ENCODE results near the gene LRRC23. TPM values are rescaled to one million over a fixed set of nuclear protein-coding genes. Genes with fewer than 3 reads are reported as not detected.
"Not testable (repeated sequence)": the region's sequence is repeated elsewhere in the genome, so short reads cannot be mapped to it uniquely, and the experiment has no call there.

The LRRC23 gene
- total and polyA plus RNA-seq, 5 donors from 2014 or later: 2.2 to 6.6 (median 4.7) TPM

DNA sequence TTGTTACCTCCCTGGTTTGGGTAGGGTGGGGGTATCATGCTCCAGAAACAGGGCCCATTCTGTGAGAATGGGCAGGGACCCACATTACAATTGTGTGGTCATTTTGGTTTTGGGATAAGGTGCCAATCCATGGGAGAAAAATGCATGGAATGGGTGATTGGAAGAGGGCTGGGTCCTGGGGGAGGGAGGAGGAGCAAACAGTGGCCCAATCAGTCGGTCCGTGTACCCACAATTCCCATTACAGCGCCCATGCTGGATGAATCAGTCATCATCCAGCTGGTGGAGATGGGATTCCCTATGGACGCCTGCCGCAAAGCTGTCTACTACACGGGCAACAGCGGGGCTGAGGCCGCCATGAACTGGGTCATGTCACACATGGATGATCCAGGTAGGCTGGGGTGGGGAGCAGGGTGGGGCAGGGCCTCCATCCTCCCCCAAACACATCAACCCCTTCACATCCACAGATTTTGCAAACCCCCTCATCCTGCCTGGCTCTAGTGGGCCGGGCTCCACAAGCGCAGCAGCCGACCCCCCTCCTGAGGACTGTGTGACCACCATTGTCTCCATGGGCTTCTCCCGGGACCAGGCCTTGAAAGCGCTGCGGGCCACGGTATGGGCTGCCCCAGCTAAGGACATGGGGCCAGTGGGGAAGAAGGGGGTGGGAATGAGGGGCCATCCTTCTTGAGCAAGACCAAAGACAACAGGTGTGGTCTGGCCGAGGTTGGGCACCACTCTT lies 40.9 kb upstream of the LRRC23 start:
- Mint-ChIP-seq H3K27ac (peak overlapping the region in 1 of 3 donors; percentile 52), H3K36me3 (peaks cover 19% of the 10 kb centered on the region), H3K9me3 (no peaks in the 10 kb centered on the region), H3K4me3 (peak overlapping the region in 2 of 4 donors; percentile 56 to 65), H3K4me1 (peaks cover 0 to 17% (median 8%) of the 10 kb centered on the region in 4 donors), H3K27me3 (no peaks in the 10 kb centered on the region)
- Histone ChIP-seq H3K9me3 (ENCODE audit: control insufficient read depth in 2 of 2, low read length in 2 of 2) (no peaks in the 10 kb centered on the region), H3K4me3 (ENCODE audit: low read depth, low read length) (no peak overlapping the region), H3K36me3 (ENCODE audit: control insufficient read depth, insufficient read depth, low read length) (peaks cover 50% of the 10 kb centered on the region), H3K27me3 (ENCODE audit: control insufficient read depth, insufficient read depth, low read length) (no peaks in the 10 kb centered on the region), H3K27ac (ENCODE audit: insufficient read depth, low read length, poor library complexity, severe bottlenecking) (no peak overlapping the region), H3K4me1 (ENCODE audit: control insufficient read depth, insufficient read depth, low read length, poor library complexity, severe bottlenecking) (peaks cover 16% of the 10 kb centered on the region)
- DNase-seq: no peak
- no peak for ATAC-seq (ENCODE audit: low read depth in 2 of 2)

DNA sequence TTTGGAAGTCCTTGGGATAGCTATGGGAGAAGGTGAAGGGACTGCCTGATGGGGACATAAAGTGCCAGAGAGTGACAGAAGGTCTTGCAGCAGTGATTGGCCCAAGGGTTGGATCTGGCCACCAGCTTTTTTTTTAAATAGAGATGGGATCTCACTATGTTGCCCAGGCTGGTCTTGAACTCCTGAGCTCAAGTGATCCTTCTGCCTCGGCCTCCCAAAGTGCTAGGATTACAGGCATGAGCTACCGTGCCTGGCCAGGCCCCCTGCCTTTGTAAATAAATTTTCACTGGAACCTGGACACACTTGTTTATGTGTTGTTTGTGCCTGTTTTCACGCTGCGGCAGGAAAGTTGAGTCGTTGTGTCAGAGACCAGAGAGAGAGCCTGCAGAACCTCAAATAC lies 39.3 kb upstream of the LRRC23 start:
- not testable (repeated sequence) for H3K27me3 ChIP-seq (ENCODE audit: control insufficient read depth, insufficient read depth, low read length); H3K4me3 ChIP-seq (ENCODE audit: low read depth, low read length); H3K9me3 Mint-ChIP-seq; H3K9me3 ChIP-seq (ENCODE audit: control insufficient read depth in 2 of 2, low read length in 2 of 2); H3K27ac ChIP-seq (ENCODE audit: insufficient read depth, low read length, poor library complexity, severe bottlenecking); DNase-seq; H3K27me3 Mint-ChIP-seq; ATAC-seq (ENCODE audit: low read depth in 2 of 2)
- peaks cover 26% of the 10 kb centered on the region for H3K4me1 ChIP-seq (ENCODE audit: control insufficient read depth, insufficient read depth, low read length, poor library complexity, severe bottlenecking)
- peak overlapping the region; percentile 64 to 95 (median 80) for H3K4me3 Mint-ChIP-seq
- H3K4me1 Mint-ChIP-seq: peaks cover 3 to 33% (median 19%) of the 10 kb centered on the region in 4 donors
- H3K36me3 Mint-ChIP-seq: peaks cover 25% of the 10 kb centered on the region
- peaks cover 44% of the 10 kb centered on the region for H3K36me3 ChIP-seq (ENCODE audit: control insufficient read depth, insufficient read depth, low read length)
- H3K27ac Mint-ChIP-seq: peak overlapping the region in 2 of 3 donors; percentile 23 to 83

DNA sequence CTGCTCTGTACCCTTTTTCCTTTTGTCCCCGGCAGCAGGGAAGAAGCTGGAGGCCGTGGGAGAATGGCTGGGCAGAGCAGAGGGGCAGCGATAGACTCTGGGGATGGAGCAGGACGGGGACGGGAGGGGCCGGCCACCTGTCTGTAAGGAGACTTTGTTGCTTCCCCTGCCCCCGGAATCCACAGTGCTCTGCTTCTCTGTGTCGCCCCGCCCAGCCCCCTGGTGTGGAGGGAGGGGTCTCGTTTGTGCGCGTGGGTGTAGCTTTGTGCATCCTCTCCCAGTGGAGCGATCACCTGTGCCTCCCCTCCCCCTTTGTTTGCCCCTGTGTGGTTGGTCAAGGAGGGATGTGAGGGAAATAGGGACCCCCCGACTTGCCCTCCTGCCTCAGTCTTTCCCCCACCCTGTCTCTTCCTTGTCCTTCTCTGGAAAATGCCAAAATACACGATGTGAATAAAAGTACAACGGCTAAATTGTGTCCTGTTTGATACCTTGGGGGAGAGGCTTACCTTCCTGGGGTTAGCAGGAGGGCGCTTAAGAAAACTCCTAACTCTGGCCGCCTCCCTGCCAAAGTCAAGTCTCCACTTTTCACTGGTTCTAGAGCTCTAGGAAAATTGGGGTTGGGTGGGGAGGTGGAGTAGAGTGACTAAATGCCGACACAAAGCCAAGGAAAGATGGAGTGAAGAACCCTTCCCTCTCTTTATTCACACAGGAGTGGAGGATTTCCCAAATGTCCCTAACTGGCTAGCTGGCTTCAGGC lies 38.3 kb upstream of the LRRC23 start:
- Histone ChIP-seq H3K4me1 (ENCODE audit: control insufficient read depth, insufficient read depth, low read length, poor library complexity, severe bottlenecking) (peaks cover 36% of the 10 kb centered on the region), H3K4me3 (ENCODE audit: low read depth, low read length) (no peak overlapping the region), H3K27ac (ENCODE audit: insufficient read depth, low read length, poor library complexity, severe bottlenecking) (peak overlapping the region; percentile 78), H3K9me3 (ENCODE audit: control insufficient read depth in 2 of 2, low read length in 2 of 2) (no peaks in the 10 kb centered on the region), H3K36me3 (ENCODE audit: control insufficient read depth, insufficient read depth, low read length) (peaks cover 35% of the 10 kb centered on the region), H3K27me3 (ENCODE audit: control insufficient read depth, insufficient read depth, low read length) (no peaks in the 10 kb centered on the region)
- no peaks in the 10 kb centered on the region for H3K9me3 Mint-ChIP-seq
- H3K27me3 Mint-ChIP-seq: no peaks in the 10 kb centered on the region
- peaks cover 3 to 43% (median 22%) of the 10 kb centered on the region in 4 donors for H3K4me1 Mint-ChIP-seq
- H3K27ac Mint-ChIP-seq: peak overlapping the region; percentile 58 to 83 (median 71)
- peaks cover 24% of the 10 kb centered on the region for H3K36me3 Mint-ChIP-seq
- DNase-seq (no peak), ATAC-seq (ENCODE audit: low read depth in 2 of 2) (no peak)
- peak overlapping the region; percentile 91 to 97 (median 94) for H3K4me3 Mint-ChIP-seq

DNA sequence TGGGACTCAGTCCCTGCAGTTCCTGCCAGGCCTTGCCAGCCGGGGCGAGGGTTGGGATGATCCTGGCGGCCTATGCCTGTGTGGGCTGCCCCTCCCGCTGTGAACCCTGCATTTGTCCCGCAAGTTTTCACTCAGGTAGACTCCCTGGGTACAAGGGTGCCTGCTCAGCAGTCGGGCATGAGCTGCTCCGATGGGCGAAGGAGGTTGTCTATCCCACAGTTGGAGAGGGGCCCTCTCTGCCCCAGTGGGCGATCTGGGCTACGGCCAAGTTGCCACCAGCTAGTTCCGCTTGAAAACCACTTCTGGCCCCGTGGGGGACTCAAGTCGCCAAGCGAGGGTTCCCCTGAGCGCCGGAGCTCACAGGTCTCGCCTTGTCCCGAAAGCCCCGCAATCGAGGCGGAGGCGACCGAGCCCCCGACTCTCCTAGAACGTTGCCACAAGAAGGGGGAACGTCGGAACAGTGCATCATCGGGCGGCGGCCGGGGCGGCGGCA lies 37.7 kb upstream of the LRRC23 start:
- DNase-seq: no peak
- Histone ChIP-seq H3K9me3 (ENCODE audit: control insufficient read depth in 2 of 2, low read length in 2 of 2) (no peaks in the 10 kb centered on the region), H3K4me1 (ENCODE audit: control insufficient read depth, insufficient read depth, low read length, poor library complexity, severe bottlenecking) (peaks cover 42% of the 10 kb centered on the region), H3K27me3 (ENCODE audit: control insufficient read depth, insufficient read depth, low read length) (no peaks in the 10 kb centered on the region), H3K36me3 (ENCODE audit: control insufficient read depth, insufficient read depth, low read length) (peaks cover 29% of the 10 kb centered on the region), H3K4me3 (ENCODE audit: low read depth, low read length) (peak overlapping the region; percentile 59), H3K27ac (ENCODE audit: insufficient read depth, low read length, poor library complexity, severe bottlenecking) (peak overlapping the region; percentile 78)
- peak in 1 of 2 donors; percentile 6 for ATAC-seq (ENCODE audit: low read depth in 2 of 2)
- Mint-ChIP-seq H3K36me3 (peaks cover 24% of the 10 kb centered on the region), H3K27ac (peak overlapping the region; percentile 58 to 98 (median 83)), H3K4me3 (peak overlapping the region; percentile 91 to 97 (median 94)), H3K9me3 (no peaks in the 10 kb centered on the region), H3K27me3 (no peaks in the 10 kb centered on the region), H3K4me1 (peaks cover 3 to 49% (median 27%) of the 10 kb centered on the region in 4 donors)

DNA sequence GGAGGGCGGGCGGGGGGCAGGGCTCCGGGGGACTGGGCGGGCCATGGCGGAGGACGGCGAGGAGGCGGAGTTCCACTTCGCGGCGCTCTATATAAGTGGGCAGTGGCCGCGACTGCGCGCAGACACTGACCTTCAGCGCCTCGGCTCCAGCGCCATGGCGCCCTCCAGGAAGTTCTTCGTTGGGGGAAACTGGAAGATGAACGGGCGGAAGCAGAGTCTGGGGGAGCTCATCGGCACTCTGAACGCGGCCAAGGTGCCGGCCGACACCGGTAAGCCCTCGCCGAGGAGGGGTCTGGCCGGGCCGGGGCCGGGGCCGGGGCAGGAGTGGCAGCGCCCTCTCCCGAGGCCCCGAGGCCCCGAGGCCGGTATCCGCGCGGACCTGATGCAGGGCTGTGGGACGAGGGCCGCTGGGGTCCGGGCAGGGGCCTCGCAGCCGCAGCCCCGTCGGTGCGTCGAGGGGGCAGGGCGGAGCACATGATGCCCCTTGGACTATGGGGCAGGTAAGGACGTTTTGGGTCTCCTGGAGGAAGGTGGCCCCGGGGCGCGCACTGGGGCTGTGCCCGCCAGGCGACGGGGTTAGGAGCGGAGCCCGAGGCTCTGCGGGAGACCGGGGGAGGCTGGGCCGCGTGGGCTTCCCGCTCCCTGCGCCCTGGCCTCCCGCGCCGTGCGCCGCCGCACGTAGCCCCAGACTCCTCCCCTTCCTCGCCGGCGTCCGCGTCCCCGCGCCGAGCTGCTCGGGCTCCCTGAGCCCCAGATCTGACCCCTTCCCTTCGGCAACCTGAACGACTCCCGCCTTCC lies 37.0 kb upstream of the LRRC23 start, which contains the start of gene TPI1:
TSS of gene TPI1 (plus strand) at position 119 of the 798 bp plus-strand sequence. CDS start at position 155, 36 bp downstream.
- peak; percentile 67 to 81 (median 76) for DNase-seq
- H3K9me3 Mint-ChIP-seq: no peaks in the 10 kb centered on the region
- H3K27me3 ChIP-seq (ENCODE audit: control insufficient read depth, insufficient read depth, low read length): no peaks in the 10 kb centered on the region
- peak within 1 kb of the TSS; percentile 91 to 97 (median 94) for H3K4me3 Mint-ChIP-seq
- H3K4me3 ChIP-seq (ENCODE audit: low read depth, low read length): peak within 1 kb of the TSS; percentile 69
- peaks cover 48% of the 10 kb centered on the region for H3K4me1 ChIP-seq (ENCODE audit: control insufficient read depth, insufficient read depth, low read length, poor library complexity, severe bottlenecking)
- H3K4me1 Mint-ChIP-seq: peaks cover 3 to 56% (median 31%) of the 10 kb centered on the region in 4 donors
- H3K27ac Mint-ChIP-seq: peak within 1 kb of the TSS; percentile 86 to 98 (median 90)
- peaks cover 19% of the 10 kb centered on the region for H3K36me3 Mint-ChIP-seq
- H3K9me3 ChIP-seq (ENCODE audit: control insufficient read depth in 2 of 2, low read length in 2 of 2): no peaks in the 10 kb centered on the region
- ATAC-seq (ENCODE audit: low read depth in 2 of 2): peak; percentile 69 to 70
- peaks cover 23% of the 10 kb centered on the region for H3K36me3 ChIP-seq (ENCODE audit: control insufficient read depth, insufficient read depth, low read length)
- H3K27ac ChIP-seq (ENCODE audit: insufficient read depth, low read length, poor library complexity, severe bottlenecking): peak within 1 kb of the TSS; percentile 78
- no peaks in the 10 kb centered on the region for H3K27me3 Mint-ChIP-seq

DNA sequence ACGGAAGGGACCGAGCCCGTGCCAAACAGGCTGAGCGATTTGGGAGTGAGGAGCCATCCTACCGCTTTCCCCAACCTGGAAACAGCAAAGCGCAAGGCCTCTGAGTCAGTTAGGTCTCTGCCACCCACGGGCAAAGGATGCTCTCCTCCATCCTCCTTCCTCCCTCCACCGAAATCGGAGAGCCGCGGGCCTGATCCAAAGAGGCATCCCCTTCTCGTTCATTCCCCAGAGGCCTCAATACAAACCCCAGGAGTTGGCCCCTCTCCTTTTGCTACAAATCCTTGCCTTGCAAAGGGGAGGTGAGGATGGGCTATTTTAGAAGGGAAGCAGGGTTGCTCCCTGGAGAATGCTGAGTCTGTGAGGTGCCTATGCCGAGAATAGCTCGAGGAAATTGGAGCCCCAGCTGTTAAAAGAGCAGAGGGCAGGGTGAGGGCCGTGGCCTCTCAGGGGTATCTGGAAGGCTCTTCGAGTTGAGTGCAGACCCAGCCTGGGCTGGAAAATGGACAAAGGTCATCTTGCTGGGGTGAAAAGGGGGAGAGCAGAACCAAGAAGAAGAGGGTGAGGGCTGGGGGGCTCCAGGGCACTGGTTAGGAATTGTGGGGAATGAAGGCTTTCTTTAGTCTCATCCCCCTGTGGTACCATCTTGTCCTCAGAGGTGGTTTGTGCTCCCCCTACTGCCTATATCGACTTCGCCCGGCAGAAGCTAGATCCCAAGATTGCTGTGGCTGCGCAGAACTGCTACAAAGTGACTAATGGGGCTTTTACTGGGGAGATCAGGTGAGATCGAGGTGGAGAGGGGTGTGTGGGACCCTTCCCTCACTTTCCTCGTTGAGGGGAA lies 36.2 kb upstream of the LRRC23 start:
- H3K27ac Mint-ChIP-seq: peak overlapping the region; percentile 82 to 90 (median 86)
- Histone ChIP-seq H3K36me3 (ENCODE audit: control insufficient read depth, insufficient read depth, low read length) (peaks cover 15% of the 10 kb centered on the region), H3K27ac (ENCODE audit: insufficient read depth, low read length, poor library complexity, severe bottlenecking) (peak overlapping the region; percentile 78), H3K9me3 (ENCODE audit: control insufficient read depth in 2 of 2, low read length in 2 of 2) (no peaks in the 10 kb centered on the region), H3K27me3 (ENCODE audit: control insufficient read depth, insufficient read depth, low read length) (no peaks in the 10 kb centered on the region), H3K4me1 (ENCODE audit: control insufficient read depth, insufficient read depth, low read length, poor library complexity, severe bottlenecking) (peaks cover 53% of the 10 kb centered on the region), H3K4me3 (ENCODE audit: low read depth, low read length) (peak overlapping the region; percentile 69)
- peak in 1 of 3 donors; percentile 33 for DNase-seq
- H3K27me3 Mint-ChIP-seq: no peaks in the 10 kb centered on the region
- H3K36me3 Mint-ChIP-seq: peaks cover 17% of the 10 kb centered on the region
- H3K4me1 Mint-ChIP-seq: peaks cover 3 to 57% (median 32%) of the 10 kb centered on the region in 4 donors
- H3K4me3 Mint-ChIP-seq: peak overlapping the region; percentile 89 to 93 (median 92)
- ATAC-seq (ENCODE audit: low read depth in 2 of 2): no peak
- no peaks in the 10 kb centered on the region for H3K9me3 Mint-ChIP-seq

Measured in CD4-positive, CD25-positive, alpha-beta regulatory T cell (primary cell).